PFSK-1 (cell line): ENCODE results near the gene PELO.

Experiments used
- FOXP2 ChIP-seq: optimal IDR thresholded peaks from 2 replicates; pipeline ENCODE3; 2011; ENCODE audit warnings: borderline replicate concordance, control low read depth, inconsistent platforms; ENCODE audit not compliant: insufficient read depth; ENCODE audit errors: extremely low read length, extremely low read depth
- POLR2AphosphoS5 ChIP-seq: IDR thresholded peaks from 2 replicates; pipeline ENCODE4 v1.6.1; 2012; ENCODE audit warnings: low read depth, mild to moderate bottlenecking, control low read depth, low read length, moderate library complexity
- REST ChIP-seq, 2 experiments: IDR thresholded peaks; 2 replicates each; pipeline versions ENCODE4 v1.6.1 to v1.8.0; 2011 to 2012; ENCODE audit warnings: low read depth in 2 of 2, low read length in 2 of 2, control low read depth in 1 of 2, inconsistent platforms in 1 of 2, mild to moderate bottlenecking in 1 of 2, moderate library complexity in 1 of 2; ENCODE audit not compliant: insufficient read depth in 1 of 2
- SIN3A ChIP-seq: IDR thresholded peaks from 2 replicates; pipeline ENCODE4 v1.6.1; 2012; ENCODE audit warnings: mild to moderate bottlenecking, low read length, moderate library complexity, borderline replicate concordance; ENCODE audit not compliant: insufficient read depth
- TAF1 ChIP-seq: IDR thresholded peaks from 2 replicates; pipeline ENCODE4 v1.6.1; 2012; ENCODE audit warnings: low read length, control low read depth, borderline replicate concordance; ENCODE audit not compliant: insufficient read depth

The PELO gene

GRCh38 chr5:52802272-52802973 lies 14.7 kb downstream of the PELO start:
- TF ChIP-seq TAF1 (no peak), POLR2AphosphoS5 (no peak), FOXP2 (no peak), SIN3A (no peak)

- no peak for TF ChIP-seq POLR2AphosphoS5
- TF ChIP-seq REST (IDR thresholded peaks at IDR 0.05; ENCODE audit: insufficient read depth in 1 of 2, low read depth in 2 of 2, low read length in 2 of 2): no peak
- no peak for TF ChIP-seq TAF1
- no peak for TF ChIP-seq FOXP2
- TF ChIP-seq SIN3A: no peak
These were observed 15.2 kb downstream of the PELO start for GRCh38 chr5:52802974-52803336.

- no peak for TF ChIP-seq REST (IDR thresholded peaks at IDR 0.05; ENCODE audit: insufficient read depth in 1 of 2, low read depth in 2 of 2, low read length in 2 of 2)
- TF ChIP-seq FOXP2: no peak
- TF ChIP-seq SIN3A: no peak
- TF ChIP-seq POLR2AphosphoS5: no peak
- no peak for TF ChIP-seq TAF1
These were observed 16.7 kb downstream of the PELO start for GRCh38 chr5:52804387-52804791.

- TF ChIP-seq FOXP2 (no peak), REST (IDR thresholded peaks at IDR 0.05; ENCODE audit: insufficient read depth in 1 of 2, low read depth in 2 of 2, low read length in 2 of 2) (no peak), SIN3A (no peak), TAF1 (no peak), POLR2AphosphoS5 (no peak)
These were observed 17.3 kb downstream of the PELO start for GRCh38 chr5:52804981-52805380.

- no peak for TF ChIP-seq FOXP2
- TF ChIP-seq TAF1: no peak
These were observed 17.9 kb downstream of the PELO start for GRCh38 chr5:52805615-52806014.

GRCh38 chr5:52807037-52807436 lies 19.3 kb downstream of the PELO start:
- TF ChIP-seq POLR2AphosphoS5: no peak
- no peak for TF ChIP-seq TAF1
- no peak for TF ChIP-seq REST (IDR thresholded peaks at IDR 0.05; ENCODE audit: insufficient read depth in 1 of 2, low read depth in 2 of 2, low read length in 2 of 2)
- TF ChIP-seq FOXP2: no peak
- no peak for TF ChIP-seq SIN3A
